ENCODE results near the gene UBE2K. TPM values are rescaled to one million over a fixed set of nuclear protein-coding genes. Genes with fewer than 3 reads are reported as not detected.
A peak's percentile ranks its signal among the peaks of the same experiment; 100 is the strongest.

UBE2K gene
- total RNA-seq, 2 experiments from 2014 or later = 35.9 to 41.3 TPM

GRCh38 chr4:39706741-39707511 is 9.0 kb downstream of the UBE2K start:
- ChIA-PET POLR2A (interaction anchor here (0.6 kb wide), 1 partner anchor 73 kb away, joined by 3 read pairs; no protein-coding TSS in a partner anchor), CTCF (no interaction called here)
- no peaks in the 10 kb centered on the region for H3K27me3 Mint-ChIP-seq
- Histone ChIP-seq H3K4me1 (ENCODE audit: insufficient read depth, low read length) (peaks cover 15% of the 10 kb centered on the region), H3K36me3 (ENCODE audit: insufficient read depth, low read length) (peaks cover 10% of the 10 kb centered on the region), H3K27me3 (ENCODE audit: control insufficient read depth in 1 of 2, insufficient read depth in 2 of 2, low read length in 2 of 2) (no peaks in the 10 kb centered on the region), H3K4me3 (ENCODE audit: low read length) (no peak overlapping the region), H3K27ac (ENCODE audit: low read depth in 1 of 2, low read length in 2 of 2) (no peak overlapping the region), H3K9me3 (ENCODE audit: control insufficient read depth in 1 of 2, insufficient read depth in 1 of 2, low read length in 2 of 2) (no peaks in the 10 kb centered on the region)
- peak overlapping the region; percentile 3 for H3K27ac Mint-ChIP-seq
- no peak for ATAC-seq (ENCODE audit: poor library complexity)
- no peaks in the 10 kb centered on the region for H3K9me3 Mint-ChIP-seq
- H3K4me3 Mint-ChIP-seq = no peak overlapping the region
- no peak for DNase-seq
- peaks cover 57% of the 10 kb centered on the region for H3K4me1 Mint-ChIP-seq (ENCODE audit: low read depth)
- TF ChIP-seq CTCF (IDR thresholded peaks at IDR 0.05) = no peak
- H3K36me3 Mint-ChIP-seq (ENCODE audit: low read depth) = peaks cover 25% of the 10 kb centered on the region
- intact Hi-C loops (cut with DNase I, micrococcal nuclease) = no loop called here

DNA sequence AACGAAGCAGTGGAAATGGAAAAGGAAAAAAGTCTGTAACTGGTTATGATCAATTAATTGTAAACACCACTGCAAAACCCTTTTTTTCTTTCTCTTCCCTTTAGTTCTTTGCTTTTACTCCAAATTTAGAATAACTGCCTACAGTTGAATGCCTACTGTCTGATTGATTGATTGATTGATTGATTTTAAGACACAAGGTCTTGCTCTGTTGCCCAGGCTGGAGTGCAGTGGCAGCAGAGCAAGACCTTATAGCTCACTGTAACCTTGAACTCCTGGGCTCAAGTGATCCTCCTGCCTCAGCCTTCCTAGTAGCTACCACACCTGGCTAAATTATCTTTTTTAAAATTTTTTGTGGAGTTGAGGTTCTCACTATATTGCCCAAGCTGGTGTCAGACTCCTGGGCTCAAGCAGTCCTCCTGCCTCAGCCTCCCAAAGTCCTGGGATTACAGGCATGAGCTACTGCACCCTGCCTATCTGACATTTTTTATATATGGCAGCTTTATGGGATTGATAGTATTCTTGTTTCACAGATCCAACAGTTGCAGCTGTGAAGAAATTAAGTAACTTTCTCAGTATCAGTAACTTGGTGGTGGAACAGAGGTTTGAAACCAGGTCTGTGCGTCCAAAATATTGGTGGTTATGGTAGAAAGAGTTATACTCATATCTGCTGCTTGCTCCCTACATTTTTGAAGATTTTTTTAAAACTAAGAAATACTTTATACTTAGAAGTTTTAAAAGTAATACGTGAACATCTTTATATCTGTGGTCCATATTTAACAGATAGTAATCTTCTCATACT is 12.4 kb downstream of the UBE2K start:
- ATAC-seq (ENCODE audit: poor library complexity) = no peak
- no peak for TF ChIP-seq CTCF (IDR thresholded peaks at IDR 0.05)
- CTCF ChIA-PET = interaction anchor here (0.5 to 0.8 kb wide), 2 partner anchors 15 to 23 kb away, joined by 3 read pairs; no protein-coding TSS in a partner anchor
- POLR2A ChIA-PET = no interaction called here
- Histone ChIP-seq H3K27ac (ENCODE audit: low read depth in 1 of 2, low read length in 2 of 2) (no peak overlapping the region), H3K27me3 (ENCODE audit: control insufficient read depth in 1 of 2, insufficient read depth in 2 of 2, low read length in 2 of 2) (no peaks in the 10 kb centered on the region), H3K9me3 (ENCODE audit: control insufficient read depth in 1 of 2, insufficient read depth in 1 of 2, low read length in 2 of 2) (no peaks in the 10 kb centered on the region), H3K36me3 (ENCODE audit: insufficient read depth, low read length) (peaks cover 4% of the 10 kb centered on the region), H3K4me1 (ENCODE audit: insufficient read depth, low read length) (peaks cover 25% of the 10 kb centered on the region), H3K4me3 (ENCODE audit: low read length) (no peak overlapping the region)
- intact Hi-C loops (cut with DNase I, micrococcal nuclease) = no loop called here
- Mint-ChIP-seq H3K27me3 (no peaks in the 10 kb centered on the region), H3K27ac (peak overlapping the region; percentile 9), H3K4me1 (ENCODE audit: low read depth) (peaks cover 58% of the 10 kb centered on the region), H3K4me3 (no peak overlapping the region), H3K9me3 (no peaks in the 10 kb centered on the region), H3K36me3 (ENCODE audit: low read depth) (peaks cover 27% of the 10 kb centered on the region)
- no peak for DNase-seq

GRCh38 chr4:39712819-39713607 is 15.1 kb downstream of the UBE2K start:
- H3K27ac Mint-ChIP-seq = no peak overlapping the region
- Histone ChIP-seq H3K4me1 (ENCODE audit: insufficient read depth, low read length) (peaks cover 28% of the 10 kb centered on the region), H3K36me3 (ENCODE audit: insufficient read depth, low read length) (peaks cover 8% of the 10 kb centered on the region), H3K9me3 (ENCODE audit: control insufficient read depth in 1 of 2, insufficient read depth in 1 of 2, low read length in 2 of 2) (no peaks in the 10 kb centered on the region), H3K27ac (ENCODE audit: low read depth in 1 of 2, low read length in 2 of 2) (no peak overlapping the region), H3K4me3 (ENCODE audit: low read length) (no peak overlapping the region), H3K27me3 (ENCODE audit: control insufficient read depth in 1 of 2, insufficient read depth in 2 of 2, low read length in 2 of 2) (no peaks in the 10 kb centered on the region)
- peaks cover 45% of the 10 kb centered on the region for H3K36me3 Mint-ChIP-seq (ENCODE audit: low read depth)
- ChIA-PET CTCF (no interaction called here), POLR2A (no interaction called here)
- no peaks in the 10 kb centered on the region for H3K9me3 Mint-ChIP-seq
- no peak for TF ChIP-seq CTCF (IDR thresholded peaks at IDR 0.05)
- H3K4me1 Mint-ChIP-seq (ENCODE audit: low read depth) = peaks cover 71% of the 10 kb centered on the region
- H3K27me3 Mint-ChIP-seq = no peaks in the 10 kb centered on the region
- no peak for DNase-seq
- intact Hi-C loops (cut with DNase I, micrococcal nuclease) = no loop called here
- no peak for ATAC-seq (ENCODE audit: poor library complexity)
- H3K4me3 Mint-ChIP-seq = no peak overlapping the region

Data from CD4-positive, alpha-beta T cell (primary cell).